Measurements from ENCODE around the gene C2CD5.

DNA sequence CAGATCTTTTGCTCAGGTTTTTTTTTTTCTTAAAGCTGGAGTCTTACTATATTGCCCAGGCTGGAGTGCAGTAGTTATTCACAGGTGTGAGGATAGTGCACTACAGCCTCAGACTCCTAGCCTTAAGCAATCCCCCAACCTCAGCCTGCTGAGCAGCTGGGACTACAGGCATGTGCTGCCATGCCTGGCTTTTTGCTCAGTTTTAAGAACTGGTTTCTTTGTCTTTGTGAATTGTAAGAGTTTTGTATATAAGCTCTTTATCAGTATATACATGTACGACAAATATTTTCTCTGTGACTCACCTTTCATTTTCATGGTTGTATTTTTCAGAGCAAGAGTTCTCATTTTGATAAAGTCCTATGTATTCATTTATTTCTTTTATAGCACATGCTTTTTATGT is 33.3 kb upstream of the C2CD5 start:
- TF ChIP-seq POLR2A (IDR thresholded peaks at IDR 0.05) (no peak), POLR2AphosphoS5 (IDR thresholded peaks at IDR 0.05) (no peak)
- TF ChIP-seq, protein P1, sequence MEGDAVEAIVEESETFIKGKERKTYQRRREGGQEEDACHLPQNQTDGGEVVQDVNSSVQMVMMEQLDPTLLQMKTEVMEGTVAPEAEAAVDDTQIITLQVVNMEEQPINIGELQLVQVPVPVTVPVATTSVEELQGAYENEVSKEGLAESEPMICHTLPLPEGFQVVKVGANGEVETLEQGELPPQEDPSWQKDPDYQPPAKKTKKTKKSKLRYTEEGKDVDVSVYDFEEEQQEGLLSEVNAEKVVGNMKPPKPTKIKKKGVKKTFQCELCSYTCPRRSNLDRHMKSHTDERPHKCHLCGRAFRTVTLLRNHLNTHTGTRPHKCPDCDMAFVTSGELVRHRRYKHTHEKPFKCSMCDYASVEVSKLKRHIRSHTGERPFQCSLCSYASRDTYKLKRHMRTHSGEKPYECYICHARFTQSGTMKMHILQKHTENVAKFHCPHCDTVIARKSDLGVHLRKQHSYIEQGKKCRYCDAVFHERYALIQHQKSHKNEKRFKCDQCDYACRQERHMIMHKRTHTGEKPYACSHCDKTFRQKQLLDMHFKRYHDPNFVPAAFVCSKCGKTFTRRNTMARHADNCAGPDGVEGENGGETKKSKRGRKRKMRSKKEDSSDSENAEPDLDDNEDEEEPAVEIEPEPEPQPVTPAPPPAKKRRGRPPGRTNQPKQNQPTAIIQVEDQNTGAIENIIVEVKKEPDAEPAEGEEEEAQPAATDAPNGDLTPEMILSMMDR (IDR thresholded peaks at IDR 0.05): no peak
